K562 (cell line): ENCODE data around the gene LYST.

Experiments used
- ARID2 ChIP-seq: fragments of 450-650 bp; IDR thresholded peaks from 2 replicates; pipeline ENCODE4 v1.6.1; 2017; ENCODE audit warnings: antibody characterized with exemption, mild to moderate bottlenecking
- CTCF ChIP-seq, 3 experiments: IDR thresholded peaks in 2 of 3; conservative IDR thresholded peaks in 1 of 3; 2 replicates each; pipeline ENCODE4 v1.5.1; 2011 to 2012; ENCODE audit warnings: low read length in 3 of 3, mild to moderate bottlenecking in 3 of 3, control low read depth in 2 of 3, improper control_type of control experiment in 1 of 3, inconsistent platforms in 1 of 3, low read depth in 1 of 3, mixed read lengths in 1 of 3, moderate library complexity in 1 of 3; ENCODE audit not compliant: insufficient read depth in 2 of 3
- DPF2 ChIP-seq: fragments of 450-650 bp; IDR thresholded peaks from 2 replicates; pipeline ENCODE4 v1.6.1; 2016
- EP300 ChIP-seq: IDR thresholded peaks from 2 replicates; pipeline ENCODE4 v1.6.1; 2012; ENCODE audit warnings: low read length, improper control_type of control experiment
- HIVEP1 ChIP-seq: fragments of 250-450 bp; sonication (Bioruptor Pico); IDR thresholded peaks from 2 replicates; pipeline ENCODE4 v1.4.0; 2020; ENCODE audit warnings: mild to moderate bottlenecking
- NCOA6 ChIP-seq: fragments of 450-650 bp; IDR thresholded peaks from 2 replicates; pipeline ENCODE4 v1.6.1; 2017; ENCODE audit warnings: mild to moderate bottlenecking
- POLR2A ChIP-seq: fragments of 450-650 bp; conservative IDR thresholded peaks from 2 replicates; pipeline ENCODE4 v1.6.1; 2016
- RCOR1 ChIP-seq, 2 experiments: IDR thresholded peaks; 2 replicates each; pipeline ENCODE4 v1.6.1; 2012; ENCODE audit warnings: low read depth in 2 of 2, low read length in 2 of 2, borderline replicate concordance in 1 of 2, improper control_type of control experiment in 1 of 2
- SIX5 ChIP-seq, 2 experiments: IDR thresholded peaks; 2 replicates each; pipeline ENCODE4 v1.6.1; 2011; ENCODE audit warnings: low read length in 2 of 2, borderline replicate concordance in 1 of 2, low read depth in 1 of 2, mild to moderate bottlenecking in 1 of 2, moderate library complexity in 1 of 2; ENCODE audit not compliant: insufficient read depth in 1 of 2
- SRSF7 ChIP-seq: fragments of 200-400 bp; formaldehyde crosslinking; optimal IDR thresholded peaks from 2 replicates; pipeline ENCODE3; 2017; ENCODE audit warnings: mild to moderate bottlenecking, low read depth, low read length
- ZNF212 ChIP-seq: fragments of 450-650 bp; formaldehyde crosslinking; IDR thresholded peaks from 2 replicates; pipeline ENCODE4 v1.4.0; 2020; ENCODE audit warnings: mild to moderate bottlenecking
- ZNF239 ChIP-seq: fragments of 250-450 bp; sonication (Bioruptor Pico); IDR thresholded peaks from 2 replicates; pipeline ENCODE4 v1.4.0; 2020; ENCODE audit warnings: mild to moderate bottlenecking
- ZNF639 ChIP-seq, 2 experiments: fragments of 200-800 bp in 1 of 2; sonication (Bioruptor generic) in 1 of 2; sonication (generic) in 1 of 2; formaldehyde crosslinking in 1 of 2; IDR thresholded peaks in 1 of 2; conservative IDR thresholded peaks in 1 of 2; 2 replicates each; pipeline versions ENCODE4 v1.5.0 to v1.6.1; 2016 to 2020; ENCODE audit warnings: missing compliant biosample characterization in 1 of 2, missing genetic modification characterization in 1 of 2, missing genetic modification reagents in 1 of 2
- ZNF780A ChIP-seq: fragments of 250-450 bp; sonication (Bioruptor Pico); IDR thresholded peaks from 2 replicates; pipeline ENCODE4 v1.5.0; 2021; ENCODE audit warnings: mild to moderate bottlenecking

- TF ChIP-seq HIVEP1 (CRISPR knock-in tag) (no peak), DPF2 (no peak), POLR2A (no peak), NCOA6 (no peak), EP300 (no peak), ZNF639 (CRISPR knock-in tag; conservative IDR thresholded peaks at IDR 0.05 in 1 of 2, IDR thresholded peaks at IDR 0.05 in 1 of 2) (no peak), ZNF780A (CRISPR knock-in tag) (no peak), RCOR1 (IDR thresholded peaks at IDR 0.05; ENCODE audit: borderline replicate concordance in 1 of 2, low read depth in 2 of 2, low read length in 2 of 2) (no peak), ARID2 (no peak), SIX5 (IDR thresholded peaks at IDR 0.05; ENCODE audit: borderline replicate concordance in 1 of 2, insufficient read depth in 1 of 2, low read depth in 1 of 2, low read length in 2 of 2) (no peak), ZNF239 (CRISPR knock-in tag) (no peak), ZNF212 (CRISPR knock-in tag) (no peak), CTCF (IDR thresholded peaks at IDR 0.05 in 2 of 3, conservative IDR thresholded peaks at IDR 0.05 in 1 of 3; ENCODE audit: insufficient read depth in 2 of 3, low read depth in 1 of 3, low read length in 3 of 3) (no peak), SRSF7 (no peak)
Observed at GRCh38 chr1:235726557-235726956, 140.1 kb downstream of the LYST start.
